HepG2 (cell line): Measurements from ENCODE around the gene TTLL4.

Experiments
- KDM3A ChIP-seq: IDR thresholded peaks from 2 replicates; pipeline ENCODE4 v1.6.1; 2018; ENCODE audit warnings: low read depth, missing compliant biosample characterization
- NFYB ChIP-seq: sonication (generic); formaldehyde crosslinking; IDR thresholded peaks from 2 replicates; pipeline ENCODE4 v1.4.0; 2020; ENCODE audit warnings: missing genetic modification reagents
- POLR2A ChIP-seq, 2 experiments: IDR thresholded peaks; 2 replicates each; pipeline ENCODE4 v1.6.1; 2011; ENCODE audit warnings: low read depth in 2 of 2, low read length in 2 of 2, mild to moderate bottlenecking in 1 of 2, moderate library complexity in 1 of 2; ENCODE audit not compliant: insufficient read depth in 1 of 2
- PREB ChIP-seq: sonication (generic); formaldehyde crosslinking; IDR thresholded peaks from 2 replicates; pipeline ENCODE4 v1.4.0; 2020; ENCODE audit warnings: missing genetic modification reagents
- SMC3 ChIP-seq: IDR thresholded peaks from 2 replicates; pipeline ENCODE4 v1.6.1; 2011; ENCODE audit warnings: low read length, improper control_type of control experiment
- ZNF253 ChIP-seq: sonication (generic); formaldehyde crosslinking; IDR thresholded peaks from 2 replicates; pipeline ENCODE4 v1.8.0; 2022; ENCODE audit warnings: mild to moderate bottlenecking, missing genetic modification reagents, borderline replicate concordance

- TF ChIP-seq SMC3 (no peak), POLR2A (IDR thresholded peaks at IDR 0.05; ENCODE audit: insufficient read depth in 1 of 2, low read depth in 2 of 2, low read length in 2 of 2) (no peak), KDM3A (CRISPR knock-in tag) (no peak), ZNF253 (CRISPR knock-in tag) (no peak), NFYB (CRISPR knock-in tag) (no peak), PREB (CRISPR knock-in tag) (no peak)
Measured at GRCh38 chr2:218717262-218717661, 6.6 kb downstream of the TTLL4 start.
